GM12872 (cell line): ENCODE results near the gene HNRNPUL1.

Source experiments
- TF ChIP-seq, protein P1 (sequence below): IDR thresholded peaks from 3 replicates; pipeline ENCODE4 v1.5.1; 2011; ENCODE audit warnings: low read depth, mild to moderate bottlenecking, low read length, moderate library complexity; ENCODE audit not compliant: insufficient read depth

HNRNPUL1 gene

GRCh38 chr19:41344162-41344561 is 80.0 kb downstream of the HNRNPUL1 start:
- TF ChIP-seq, protein P1, sequence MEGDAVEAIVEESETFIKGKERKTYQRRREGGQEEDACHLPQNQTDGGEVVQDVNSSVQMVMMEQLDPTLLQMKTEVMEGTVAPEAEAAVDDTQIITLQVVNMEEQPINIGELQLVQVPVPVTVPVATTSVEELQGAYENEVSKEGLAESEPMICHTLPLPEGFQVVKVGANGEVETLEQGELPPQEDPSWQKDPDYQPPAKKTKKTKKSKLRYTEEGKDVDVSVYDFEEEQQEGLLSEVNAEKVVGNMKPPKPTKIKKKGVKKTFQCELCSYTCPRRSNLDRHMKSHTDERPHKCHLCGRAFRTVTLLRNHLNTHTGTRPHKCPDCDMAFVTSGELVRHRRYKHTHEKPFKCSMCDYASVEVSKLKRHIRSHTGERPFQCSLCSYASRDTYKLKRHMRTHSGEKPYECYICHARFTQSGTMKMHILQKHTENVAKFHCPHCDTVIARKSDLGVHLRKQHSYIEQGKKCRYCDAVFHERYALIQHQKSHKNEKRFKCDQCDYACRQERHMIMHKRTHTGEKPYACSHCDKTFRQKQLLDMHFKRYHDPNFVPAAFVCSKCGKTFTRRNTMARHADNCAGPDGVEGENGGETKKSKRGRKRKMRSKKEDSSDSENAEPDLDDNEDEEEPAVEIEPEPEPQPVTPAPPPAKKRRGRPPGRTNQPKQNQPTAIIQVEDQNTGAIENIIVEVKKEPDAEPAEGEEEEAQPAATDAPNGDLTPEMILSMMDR = no peak

DNA sequence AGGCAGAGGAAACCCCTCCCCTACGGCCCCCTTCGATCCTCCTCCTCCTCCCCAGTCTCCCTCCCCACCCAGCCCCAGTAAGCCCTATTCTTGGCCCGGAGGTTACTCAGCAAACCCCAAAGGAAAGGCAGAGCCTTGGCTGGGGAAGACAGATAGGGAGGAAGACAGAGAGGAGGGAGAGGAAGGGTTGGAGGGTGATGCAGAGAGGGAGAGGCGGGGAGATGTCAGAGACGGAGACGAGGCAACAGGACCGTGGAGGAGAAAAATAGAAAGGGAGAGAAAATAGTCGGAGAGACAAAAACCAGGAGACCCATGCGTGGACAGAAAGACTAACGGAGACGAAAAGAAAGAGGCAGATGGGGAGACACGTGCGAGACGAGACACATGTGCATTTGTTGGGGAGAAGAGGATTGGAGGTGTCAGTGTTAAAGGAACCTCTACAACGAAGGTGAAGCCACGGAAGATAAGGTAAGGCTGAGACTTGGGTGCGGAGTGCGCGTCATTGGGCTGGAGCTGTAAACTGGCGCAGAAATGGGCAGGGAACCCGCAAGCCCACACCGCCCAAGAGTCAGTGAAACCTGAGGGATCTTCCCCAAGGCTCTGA is 86.7 kb downstream of the HNRNPUL1 start:
- TF ChIP-seq, protein P1 = no peak

- TF ChIP-seq, protein P1 = no peak
These were observed 87.4 kb downstream of the HNRNPUL1 start for GRCh38 chr19:41351339-41352245.

DNA sequence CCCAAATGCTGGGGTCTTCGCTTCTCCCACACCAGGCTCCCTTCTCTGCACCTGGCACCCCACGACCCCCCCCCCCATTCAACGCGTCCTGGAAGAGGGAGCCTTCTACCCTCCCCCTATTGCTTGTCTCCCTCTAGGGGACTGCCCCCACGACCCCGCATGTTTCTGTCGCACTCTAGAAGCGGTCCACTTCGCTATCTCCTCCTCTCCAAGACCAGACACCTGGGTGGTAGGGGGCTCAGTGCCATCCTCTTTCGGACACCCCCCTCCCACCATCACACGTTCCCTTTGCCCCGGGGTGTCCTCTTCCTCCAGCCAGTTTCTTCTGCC is 88.1 kb downstream of the HNRNPUL1 start:
- TF ChIP-seq, protein P1 = no peak

DNA sequence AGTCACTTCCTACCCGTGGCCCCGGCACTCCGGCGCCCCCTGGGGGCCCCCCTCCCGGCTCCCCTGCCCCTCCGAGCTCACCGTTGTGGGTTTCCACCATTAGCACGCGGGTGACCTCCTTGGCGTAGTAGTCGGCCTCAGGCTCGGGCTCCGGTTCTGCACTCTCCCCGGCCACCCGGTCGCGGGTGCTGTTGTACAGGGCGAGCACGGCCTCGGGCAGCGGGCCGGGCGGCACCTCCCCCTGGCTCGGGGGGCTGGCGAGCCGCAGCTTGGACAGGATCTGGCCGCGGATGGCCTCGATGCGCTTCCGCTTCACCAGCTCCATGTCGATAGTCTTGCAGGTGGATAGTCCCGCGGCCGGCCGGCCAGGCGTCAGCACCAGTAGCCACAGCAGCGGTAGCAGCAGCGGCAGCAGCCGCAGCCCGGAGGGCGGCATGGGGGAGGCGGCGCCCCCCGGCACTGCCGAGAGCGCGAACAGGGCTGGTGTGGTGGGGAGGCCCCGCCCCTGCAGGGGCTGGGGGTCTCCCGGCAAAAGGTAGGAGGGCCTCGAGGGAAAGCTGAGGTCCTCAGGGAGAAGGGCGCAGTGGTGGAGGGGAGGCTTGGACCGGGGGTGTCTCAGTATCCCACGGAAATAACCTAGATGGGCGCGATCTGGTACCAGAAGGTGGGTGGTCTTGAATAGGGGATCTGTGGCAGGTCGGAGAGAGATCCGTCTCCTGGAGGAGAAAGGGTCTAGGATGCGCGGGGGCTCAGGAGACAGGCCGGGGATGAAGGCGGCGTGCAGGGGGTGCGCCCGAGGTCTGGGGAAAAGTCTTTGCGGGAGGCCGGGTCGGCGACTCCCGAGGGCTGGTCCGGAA is 88.7 kb downstream of the HNRNPUL1 start:
- TF ChIP-seq, protein P1 = peak; percentile 83

- TF ChIP-seq, protein P1 = peak; percentile 85
These were observed 89.5 kb downstream of the HNRNPUL1 start, which contains the start of gene TGFB1 for GRCh38 chr19:41353466-41354342. Gene TGFB1, minus strand, starts transcription at chr19:41353922. Its CDS starts 878 bp downstream, at chr19:41353044.
